Iris pigment epithelial cell (primary cell): ENCODE measurements around the gene ZNF263.

ENCODE experiments used
- DNase-seq: peaks from one replicate; pipeline ENCODE4 v3.0.0-alpha.2; 2011; ENCODE audit warnings: low read depth

ZNF263 gene

DNA sequence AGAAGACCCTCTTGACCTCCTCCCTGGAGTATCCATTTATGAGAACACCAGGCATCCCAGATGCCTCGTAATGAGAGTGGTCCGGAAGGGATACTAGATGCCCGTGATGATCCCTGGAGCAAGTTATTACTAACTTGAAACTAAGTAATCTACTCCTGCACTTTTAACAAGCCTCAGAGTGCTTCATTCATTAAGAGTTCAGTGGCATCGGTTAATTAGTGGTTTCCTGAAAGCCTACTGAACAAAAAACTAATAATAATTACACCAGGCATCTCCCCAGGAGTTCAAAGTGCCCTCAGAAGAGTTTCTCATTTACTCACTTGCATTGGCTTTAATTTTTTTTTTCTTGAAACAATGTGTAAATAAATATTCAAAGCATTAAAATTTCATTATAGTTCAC lies 44.2 kb downstream of the ZNF263 start:
- DNase-seq = no peak

DNA sequence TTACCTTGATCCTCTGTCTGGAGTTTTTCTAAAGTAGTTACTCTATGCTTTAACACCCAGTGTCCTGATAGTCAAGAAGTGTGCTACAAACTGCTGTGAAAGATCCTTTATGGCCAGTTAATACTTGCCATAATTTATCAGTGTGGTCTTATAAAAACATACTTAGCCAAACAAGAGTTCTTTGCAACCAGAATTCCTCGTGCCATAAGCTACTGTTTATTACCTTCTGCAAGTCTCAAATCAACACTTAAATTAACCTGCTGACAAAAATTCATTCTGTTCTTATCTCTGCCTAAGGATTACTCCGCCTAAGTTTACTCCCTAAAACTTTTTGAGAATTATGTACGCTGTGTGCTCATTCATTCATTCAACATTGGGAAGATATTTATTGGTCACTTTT lies 44.8 kb downstream of the ZNF263 start:
- no peak for DNase-seq

DNA sequence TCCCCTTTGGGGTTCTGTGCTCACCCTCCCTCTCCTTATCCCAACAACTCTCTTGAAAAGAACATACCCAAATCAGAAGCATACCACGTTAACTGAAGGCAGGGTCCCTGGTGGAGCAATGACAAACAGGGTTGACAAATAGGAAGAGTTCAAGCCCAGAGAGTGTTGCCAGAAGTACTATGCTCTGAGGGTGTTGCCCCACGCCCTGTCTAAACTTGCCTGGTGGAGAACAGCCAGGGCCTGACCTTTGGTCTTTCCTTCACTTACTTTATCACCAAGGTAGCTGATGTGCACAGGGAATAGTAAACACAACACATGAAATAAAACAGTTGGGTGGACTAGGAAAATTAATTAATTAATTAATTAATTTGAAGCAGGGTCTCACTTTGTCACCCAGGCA lies 45.4 kb downstream of the ZNF263 start:
- DNase-seq = no peak
